Activated CD8-positive, alpha-beta T cell treated with anti-CD3 and anti-CD28 coated beads for 36 hours (primary cell): ENCODE results near the gene TAF1L. TPM values are rescaled to one million over a fixed set of nuclear protein-coding genes. Genes with fewer than 3 reads are reported as not detected.

Experiments used
- ATAC-seq: fragments of 200-7000 bp; cut with Tn5 transposase; one replicate; pipeline ENCODE4 v1.10.0; 2021; ENCODE audit warnings: mild to moderate bottlenecking, moderate library complexity
- CTCF ChIA-PET: fragments of 350-600 bp; sonication (Branson Sonifier 250); formaldehyde crosslinking; loops from one replicate; lab custom pipeline; 2021; ENCODE audit warnings: antibody characterized with exemption; lab: Charles Lee
- POLR2A ChIA-PET: fragments of 350-600 bp; sonication (Branson Sonifier 250); formaldehyde crosslinking; loops from one replicate; lab custom pipeline; 2021; ENCODE audit warnings: antibody characterized with exemption; lab: Charles Lee
- DNase-seq: peaks from one replicate; pipeline ENCODE4 v3.0.0-alpha.2; 2020
- H3K27ac Mint-ChIP-seq: one replicate; pipeline ENCODE4 v1.8.0; 2021; ENCODE audit warnings: mild to moderate bottlenecking, mixed read lengths
- H3K27me3 Mint-ChIP-seq: one replicate; pipeline ENCODE4 v1.8.0; 2021; ENCODE audit warnings: mixed read lengths
- H3K36me3 Mint-ChIP-seq: one replicate; pipeline ENCODE4 v1.8.0; 2021; ENCODE audit warnings: low read depth, mixed read lengths
- H3K4me1 Mint-ChIP-seq: one replicate; pipeline ENCODE4 v1.8.0; 2021; ENCODE audit warnings: low read depth, mixed read lengths
- H3K4me3 Mint-ChIP-seq: one replicate; pipeline ENCODE4 v1.8.0; 2021; ENCODE audit warnings: mild to moderate bottlenecking, moderate library complexity, mixed read lengths
- H3K9me3 Mint-ChIP-seq: one replicate; pipeline ENCODE4 v1.8.0; 2021; ENCODE audit warnings: mixed read lengths
- CTCF ChIP-seq: fragments of 200-600 bp; IDR thresholded peaks from one replicate; pipeline ENCODE4 v1.8.0; 2022; ENCODE audit warnings: antibody characterized with exemption, mild to moderate bottlenecking
- intact Hi-C: fragments of 100-400 bp; cut with micrococcal nuclease; formaldehyde crosslinking; loops from one replicate; pipeline ENCODE4 v1.10.0; 2022
- total RNA-seq, 2 experiments: library from RNA; stranded (reverse); gene quantifications; one replicate each; pipeline ENCODE4 v1.2.3, GENCODE V29; 2021

The TAF1L gene, protein sequence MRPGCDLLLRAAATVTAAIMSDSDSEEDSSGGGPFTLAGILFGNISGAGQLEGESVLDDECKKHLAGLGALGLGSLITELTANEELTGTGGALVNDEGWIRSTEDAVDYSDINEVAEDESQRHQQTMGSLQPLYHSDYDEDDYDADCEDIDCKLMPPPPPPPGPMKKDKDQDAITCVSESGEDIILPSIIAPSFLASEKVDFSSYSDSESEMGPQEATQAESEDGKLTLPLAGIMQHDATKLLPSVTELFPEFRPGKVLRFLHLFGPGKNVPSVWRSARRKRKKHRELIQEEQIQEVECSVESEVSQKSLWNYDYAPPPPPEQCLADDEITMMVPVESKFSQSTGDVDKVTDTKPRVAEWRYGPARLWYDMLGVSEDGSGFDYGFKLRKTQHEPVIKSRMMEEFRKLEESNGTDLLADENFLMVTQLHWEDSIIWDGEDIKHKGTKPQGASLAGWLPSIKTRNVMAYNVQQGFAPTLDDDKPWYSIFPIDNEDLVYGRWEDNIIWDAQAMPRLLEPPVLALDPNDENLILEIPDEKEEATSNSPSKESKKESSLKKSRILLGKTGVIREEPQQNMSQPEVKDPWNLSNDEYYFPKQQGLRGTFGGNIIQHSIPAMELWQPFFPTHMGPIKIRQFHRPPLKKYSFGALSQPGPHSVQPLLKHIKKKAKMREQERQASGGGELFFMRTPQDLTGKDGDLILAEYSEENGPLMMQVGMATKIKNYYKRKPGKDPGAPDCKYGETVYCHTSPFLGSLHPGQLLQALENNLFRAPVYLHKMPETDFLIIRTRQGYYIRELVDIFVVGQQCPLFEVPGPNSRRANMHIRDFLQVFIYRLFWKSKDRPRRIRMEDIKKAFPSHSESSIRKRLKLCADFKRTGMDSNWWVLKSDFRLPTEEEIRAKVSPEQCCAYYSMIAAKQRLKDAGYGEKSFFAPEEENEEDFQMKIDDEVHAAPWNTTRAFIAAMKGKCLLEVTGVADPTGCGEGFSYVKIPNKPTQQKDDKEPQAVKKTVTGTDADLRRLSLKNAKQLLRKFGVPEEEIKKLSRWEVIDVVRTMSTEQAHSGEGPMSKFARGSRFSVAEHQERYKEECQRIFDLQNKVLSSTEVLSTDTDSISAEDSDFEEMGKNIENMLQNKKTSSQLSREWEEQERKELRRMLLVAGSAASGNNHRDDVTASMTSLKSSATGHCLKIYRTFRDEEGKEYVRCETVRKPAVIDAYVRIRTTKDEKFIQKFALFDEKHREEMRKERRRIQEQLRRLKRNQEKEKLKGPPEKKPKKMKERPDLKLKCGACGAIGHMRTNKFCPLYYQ (N-terminal part only)
- total RNA-seq = not detected

DNA sequence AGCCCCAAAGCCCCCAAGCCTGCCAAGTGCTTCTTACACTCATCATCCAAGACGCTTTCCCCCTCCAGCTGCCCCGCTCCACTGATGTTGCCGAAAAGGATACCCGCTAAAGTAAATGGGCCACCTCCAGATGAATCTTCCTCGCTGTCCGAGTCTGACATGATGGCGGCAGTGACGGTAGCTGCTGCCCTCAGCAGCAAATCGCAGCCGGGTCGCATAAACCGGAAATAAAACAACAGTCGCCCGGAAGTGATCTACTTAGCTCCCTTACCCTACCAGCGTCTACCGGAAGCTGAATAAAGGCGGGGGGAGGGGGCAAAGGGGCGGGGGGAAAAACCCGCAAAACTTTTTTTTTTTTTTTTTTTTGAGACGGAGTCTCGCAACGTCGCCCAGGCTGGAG, at the start of gene TAF1L:
Gene TAF1L (minus strand): TSS at position 308 of the 400 bp plus-strand sequence. CDS start 90 bp downstream, at position 218.
- H3K36me3 Mint-ChIP-seq = no peaks in the 10 kb centered on the region
- H3K27me3 Mint-ChIP-seq = no peaks in the 10 kb centered on the region
- no peaks in the 10 kb centered on the region for H3K4me1 Mint-ChIP-seq
- TF ChIP-seq CTCF = no peak
- ATAC-seq (no peak), DNase-seq (no peak)
- H3K27ac Mint-ChIP-seq = no peak within 1 kb of the TSS
- no peaks in the 10 kb centered on the region for H3K9me3 Mint-ChIP-seq
- ChIA-PET POLR2A (no interaction called here), CTCF (no interaction called here)
- no peak within 1 kb of the TSS for H3K4me3 Mint-ChIP-seq
- intact Hi-C loops = no loop called here

DNA sequence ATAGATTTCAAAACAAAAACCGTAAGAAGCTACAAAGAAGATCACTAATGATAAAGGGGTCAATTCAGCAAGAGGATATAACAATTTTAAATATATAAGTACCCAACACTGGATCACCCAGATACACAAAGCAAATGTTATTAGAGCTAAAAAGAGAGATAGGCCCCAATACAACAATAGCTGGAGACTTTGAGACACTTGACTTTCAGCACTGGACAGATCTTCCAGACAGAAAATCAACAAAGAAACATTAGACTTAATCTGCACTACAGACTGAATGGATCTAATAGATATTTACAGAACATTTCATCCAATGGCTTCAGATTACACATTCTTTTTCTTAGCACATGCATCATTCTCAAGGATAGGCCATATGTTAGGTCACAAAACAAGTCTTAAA, 46.3 kb upstream of the TAF1L start:
- Mint-ChIP-seq H3K27ac (no peak overlapping the region), H3K4me3 (no peak overlapping the region), H3K4me1 (no peaks in the 10 kb centered on the region), H3K27me3 (peaks cover 15% of the 10 kb centered on the region), H3K9me3 (peaks cover 14% of the 10 kb centered on the region), H3K36me3 (no peaks in the 10 kb centered on the region)
- ChIA-PET POLR2A (no interaction called here), CTCF (no interaction called here)
- ATAC-seq = no peak
- no peak for TF ChIP-seq CTCF
- DNase-seq = no peak
- intact Hi-C loops = no loop called here

GRCh38 chr9:32677931-32678330, 42.5 kb upstream of the TAF1L start:
- Mint-ChIP-seq H3K36me3 (no peaks in the 10 kb centered on the region), H3K27me3 (peaks cover 7% of the 10 kb centered on the region), H3K27ac (no peak overlapping the region), H3K9me3 (peaks cover 7% of the 10 kb centered on the region), H3K4me3 (no peak overlapping the region), H3K4me1 (no peaks in the 10 kb centered on the region)
- DNase-seq = no peak
- CTCF ChIA-PET = no interaction called here
- POLR2A ChIA-PET = no interaction called here
- intact Hi-C loops = no loop called here
- TF ChIP-seq CTCF = no peak
- no peak for ATAC-seq

- Mint-ChIP-seq H3K9me3 (no peaks in the 10 kb centered on the region), H3K4me3 (no peak overlapping the region), H3K36me3 (no peaks in the 10 kb centered on the region), H3K27ac (no peak overlapping the region), H3K4me1 (no peaks in the 10 kb centered on the region), H3K27me3 (peaks cover 4% of the 10 kb centered on the region)
- ATAC-seq (no peak), DNase-seq (no peak)
- intact Hi-C loops = no loop called here
- POLR2A ChIA-PET = no interaction called here
- CTCF ChIA-PET = no interaction called here
- TF ChIP-seq CTCF = no peak
Measured at GRCh38 chr9:32672469-32672868, 37.0 kb upstream of the TAF1L start.
